ENCODE results near the gene NINJ2. TPM values are rescaled to one million over a fixed set of nuclear protein-coding genes. Genes with fewer than 3 reads are reported as not detected.

Gene NINJ2
- total and polyA plus RNA-seq, 2 experiments from 2014 or later: 4.9 to 5.2 TPM

- no peaks in the 10 kb centered on the region for H4K20me1 ChIP-seq (ENCODE audit: insufficient read depth)
- no peak overlapping the region for H2AFZ ChIP-seq
- H3K9ac ChIP-seq: no peak overlapping the region
- H3K4me1 ChIP-seq (ENCODE audit: insufficient read depth): peaks cover 10% of the 10 kb centered on the region
- DNase-seq: no peak
- in situ Hi-C loops (cut with MboI): no loop called here
- no peaks in the 10 kb centered on the region for H3K9me2 ChIP-seq (ENCODE audit: insufficient read depth)
- H3K36me3 ChIP-seq (ENCODE audit: low read depth): no peaks in the 10 kb centered on the region
- H3F3A ChIP-seq (ENCODE audit: insufficient read depth): no peaks in the 10 kb centered on the region
- H3K9me3 ChIP-seq (ENCODE audit: low read depth): no peaks in the 10 kb centered on the region
- H3K4me2 ChIP-seq (ENCODE audit: unreplicated experiment): no peak overlapping the region
- 24 to 28% methylated on average over 5 of the region's 5 CpGs for WGBS, 2 experiments (ENCODE audit: low coverage in 1 of 2, low lambda C conversion rate in 2 of 2, missing lambda C conversion rate in 2 of 2)
- H3K4me3 ChIP-seq: no peak overlapping the region
- TF ChIP-seq EZH2phosphoT487 (IDR thresholded peaks at IDR 0.05; ENCODE audit: insufficient read depth, low read depth) (no peak), EZH2 (IDR thresholded peaks at IDR 0.05; ENCODE audit: insufficient read depth, poor library complexity, severe bottlenecking) (no peak)
- H3K79me2 ChIP-seq (ENCODE audit: insufficient read depth): no peaks in the 10 kb centered on the region
- no peaks in the 10 kb centered on the region for H3K27me3 ChIP-seq (replicated peaks; ENCODE audit: insufficient read depth)
- no peak overlapping the region for H3K27ac ChIP-seq
These were observed 55.7 kb downstream of the NINJ2 start for GRCh38 chr12:607541-608001.

GRCh38 chr12:604956-605355 lies 58.3 kb downstream of the NINJ2 start:
- H3K36me3 ChIP-seq (ENCODE audit: low read depth): no peaks in the 10 kb centered on the region
- H4K20me1 ChIP-seq (ENCODE audit: insufficient read depth): no peaks in the 10 kb centered on the region
- no peaks in the 10 kb centered on the region for H3K27me3 ChIP-seq (replicated peaks; ENCODE audit: insufficient read depth)
- WGBS, 2 experiments (ENCODE audit: low coverage in 1 of 2, low lambda C conversion rate in 2 of 2, missing lambda C conversion rate in 2 of 2): 80 to 82% methylated on average over 7 of the region's 7 CpGs
- no peak overlapping the region for H3K9ac ChIP-seq
- in situ Hi-C loops (cut with MboI): no loop called here
- no peak for TF ChIP-seq EZH2phosphoT487 (IDR thresholded peaks at IDR 0.05; ENCODE audit: insufficient read depth, low read depth)
- no peak for TF ChIP-seq EZH2 (IDR thresholded peaks at IDR 0.05; ENCODE audit: insufficient read depth, poor library complexity, severe bottlenecking)
- H3K9me2 ChIP-seq (ENCODE audit: insufficient read depth): no peaks in the 10 kb centered on the region
- H3K79me2 ChIP-seq (ENCODE audit: insufficient read depth): no peaks in the 10 kb centered on the region
- H3K27ac ChIP-seq: no peak overlapping the region
- no peaks in the 10 kb centered on the region for H3K9me3 ChIP-seq (ENCODE audit: low read depth)
- no peak overlapping the region for H3K4me3 ChIP-seq
- peaks cover 2% of the 10 kb centered on the region for H3K4me1 ChIP-seq (ENCODE audit: insufficient read depth)
- H3F3A ChIP-seq (ENCODE audit: insufficient read depth): no peaks in the 10 kb centered on the region
- H2AFZ ChIP-seq: no peak overlapping the region
- no peak overlapping the region for H3K4me2 ChIP-seq (ENCODE audit: unreplicated experiment)
- DNase-seq: no peak

GRCh38 chr12:602700-603068 lies 60.6 kb downstream of the NINJ2 start:
- Histone ChIP-seq H4K20me1 (ENCODE audit: insufficient read depth) (no peaks in the 10 kb centered on the region), H3K4me1 (ENCODE audit: insufficient read depth) (no peaks in the 10 kb centered on the region), H3K9me3 (ENCODE audit: low read depth) (no peaks in the 10 kb centered on the region), H3K27ac (no peak overlapping the region), H3K36me3 (ENCODE audit: low read depth) (no peaks in the 10 kb centered on the region), H2AFZ (no peak overlapping the region), H3K9me2 (ENCODE audit: insufficient read depth) (no peaks in the 10 kb centered on the region), H3K9ac (no peak overlapping the region), H3K4me2 (ENCODE audit: unreplicated experiment) (no peak overlapping the region), H3K4me3 (no peak overlapping the region), H3K27me3 (replicated peaks; ENCODE audit: insufficient read depth) (no peaks in the 10 kb centered on the region), H3F3A (ENCODE audit: insufficient read depth) (no peaks in the 10 kb centered on the region), H3K79me2 (ENCODE audit: insufficient read depth) (no peaks in the 10 kb centered on the region)
- TF ChIP-seq EZH2phosphoT487 (IDR thresholded peaks at IDR 0.05; ENCODE audit: insufficient read depth, low read depth): no peak
- no peak for TF ChIP-seq EZH2 (IDR thresholded peaks at IDR 0.05; ENCODE audit: insufficient read depth, poor library complexity, severe bottlenecking)
- in situ Hi-C loops (cut with MboI): no loop called here
- no peak for DNase-seq

- TF ChIP-seq EZH2 (IDR thresholded peaks at IDR 0.05; ENCODE audit: insufficient read depth, poor library complexity, severe bottlenecking): no peak
- no peak for TF ChIP-seq EZH2phosphoT487 (IDR thresholded peaks at IDR 0.05; ENCODE audit: insufficient read depth, low read depth)
- Histone ChIP-seq H2AFZ (no peak overlapping the region), H3K9me3 (ENCODE audit: low read depth) (no peaks in the 10 kb centered on the region), H3K4me1 (ENCODE audit: insufficient read depth) (no peaks in the 10 kb centered on the region), H4K20me1 (ENCODE audit: insufficient read depth) (no peaks in the 10 kb centered on the region), H3F3A (ENCODE audit: insufficient read depth) (no peaks in the 10 kb centered on the region), H3K79me2 (ENCODE audit: insufficient read depth) (no peaks in the 10 kb centered on the region), H3K9me2 (ENCODE audit: insufficient read depth) (no peaks in the 10 kb centered on the region), H3K9ac (no peak overlapping the region), H3K27me3 (replicated peaks; ENCODE audit: insufficient read depth) (no peaks in the 10 kb centered on the region), H3K4me3 (no peak overlapping the region), H3K4me2 (ENCODE audit: unreplicated experiment) (no peak overlapping the region), H3K27ac (no peak overlapping the region), H3K36me3 (ENCODE audit: low read depth) (no peaks in the 10 kb centered on the region)
- in situ Hi-C loops (cut with MboI): no loop called here
- WGBS, 2 experiments (ENCODE audit: low coverage in 1 of 2, low lambda C conversion rate in 2 of 2, missing lambda C conversion rate in 2 of 2): 66 to 70% methylated on average over 7 of the region's 7 CpGs
- no peak for DNase-seq
These were observed 61.1 kb downstream of the NINJ2 start for GRCh38 chr12:601976-602699.

Measured in GM23248 (cell line).